GM12801 (cell line): ENCODE measurements around the gene CASP2.

Experiments
- CTCF ChIP-seq: IDR thresholded peaks from one replicate; pipeline ENCODE4 v1.5.1; 2011; ENCODE audit warnings: control low read depth; ENCODE audit not compliant: insufficient read length; ENCODE audit errors: extremely low read depth

CASP2 gene

DNA sequence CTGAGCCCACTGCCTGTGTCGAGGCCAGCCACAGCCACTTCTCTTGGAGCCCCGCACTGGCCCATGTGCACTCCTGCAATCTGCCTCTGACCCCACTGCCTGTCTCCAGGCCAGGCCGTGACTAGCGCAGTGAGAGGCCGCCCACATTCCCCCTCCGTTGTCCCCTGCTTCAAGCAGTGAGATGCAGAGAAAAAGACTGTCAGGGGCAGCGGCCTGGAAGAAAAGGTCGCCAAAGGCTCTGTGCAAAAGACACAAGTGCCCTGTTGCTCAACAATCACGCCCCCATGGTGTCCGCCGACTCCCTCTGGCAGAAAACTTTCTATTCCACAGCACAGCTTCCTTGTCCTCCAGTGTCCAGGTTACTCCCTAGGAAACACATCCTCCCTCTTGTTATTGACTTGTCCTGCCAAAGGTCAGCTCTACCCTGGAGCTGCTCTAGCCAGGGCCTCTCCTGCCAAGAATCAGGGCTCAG is 64.4 kb downstream of the CASP2 start:
- no peak for TF ChIP-seq CTCF

GRCh38 chr7:143354376-143354775 is 66.2 kb downstream of the CASP2 start:
- TF ChIP-seq CTCF, result no peak

- TF ChIP-seq CTCF, result no peak
These were observed 66.8 kb downstream of the CASP2 start for GRCh38 chr7:143354965-143355364.

GRCh38 chr7:143355450-143356385 is 67.6 kb downstream of the CASP2 start:
- TF ChIP-seq CTCF, result no peak

GRCh38 chr7:143356414-143357050 is 68.4 kb downstream of the CASP2 start:
- TF ChIP-seq CTCF, result no peak
